AG09309 (cell line): ENCODE measurements around the gene TCHP.

Source experiments
- DNase-seq: peaks from one replicate; pipeline ENCODE4 v3.0.0-alpha.2; 2010; ENCODE audit warnings: low read depth
- H3K4me3 ChIP-seq: 2 replicates; pipeline ENCODE4 v1.5.1; 2011; ENCODE audit warnings: mild to moderate bottlenecking, low read depth, low read length, moderate library complexity; ENCODE audit not compliant: control insufficient read depth
- TF ChIP-seq, protein P1 (sequence below): IDR thresholded peaks from 2 replicates; pipeline ENCODE4 v1.5.1; 2011; ENCODE audit warnings: mild to moderate bottlenecking, low read depth, low read length, inconsistent platforms; ENCODE audit not compliant: insufficient read depth, control insufficient read depth; ENCODE audit errors: missing control alignments

The TCHP gene

DNA sequence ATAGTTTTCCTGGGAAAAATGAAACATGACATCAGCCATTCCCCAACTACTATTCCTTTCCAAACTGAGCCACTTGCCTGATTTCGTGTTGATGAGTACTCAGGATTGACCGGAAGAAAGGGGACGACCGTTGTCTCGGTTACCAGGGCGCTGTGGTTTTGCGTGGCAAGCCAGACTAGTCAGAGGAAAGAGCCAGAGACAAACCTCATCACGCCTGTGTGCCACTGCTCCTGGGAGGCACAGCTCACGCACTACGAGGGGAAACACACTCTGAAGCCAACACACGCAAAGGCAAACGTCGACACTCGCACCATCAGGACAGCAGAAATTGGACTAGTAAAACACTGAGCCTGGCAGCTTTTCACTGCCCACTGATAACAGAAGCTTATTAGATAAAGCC is 61.1 kb downstream of the TCHP start:
- TF ChIP-seq, protein P1, sequence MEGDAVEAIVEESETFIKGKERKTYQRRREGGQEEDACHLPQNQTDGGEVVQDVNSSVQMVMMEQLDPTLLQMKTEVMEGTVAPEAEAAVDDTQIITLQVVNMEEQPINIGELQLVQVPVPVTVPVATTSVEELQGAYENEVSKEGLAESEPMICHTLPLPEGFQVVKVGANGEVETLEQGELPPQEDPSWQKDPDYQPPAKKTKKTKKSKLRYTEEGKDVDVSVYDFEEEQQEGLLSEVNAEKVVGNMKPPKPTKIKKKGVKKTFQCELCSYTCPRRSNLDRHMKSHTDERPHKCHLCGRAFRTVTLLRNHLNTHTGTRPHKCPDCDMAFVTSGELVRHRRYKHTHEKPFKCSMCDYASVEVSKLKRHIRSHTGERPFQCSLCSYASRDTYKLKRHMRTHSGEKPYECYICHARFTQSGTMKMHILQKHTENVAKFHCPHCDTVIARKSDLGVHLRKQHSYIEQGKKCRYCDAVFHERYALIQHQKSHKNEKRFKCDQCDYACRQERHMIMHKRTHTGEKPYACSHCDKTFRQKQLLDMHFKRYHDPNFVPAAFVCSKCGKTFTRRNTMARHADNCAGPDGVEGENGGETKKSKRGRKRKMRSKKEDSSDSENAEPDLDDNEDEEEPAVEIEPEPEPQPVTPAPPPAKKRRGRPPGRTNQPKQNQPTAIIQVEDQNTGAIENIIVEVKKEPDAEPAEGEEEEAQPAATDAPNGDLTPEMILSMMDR: no peak
- no peak overlapping the region for H3K4me3 ChIP-seq
- DNase-seq: peak; percentile 67

DNA sequence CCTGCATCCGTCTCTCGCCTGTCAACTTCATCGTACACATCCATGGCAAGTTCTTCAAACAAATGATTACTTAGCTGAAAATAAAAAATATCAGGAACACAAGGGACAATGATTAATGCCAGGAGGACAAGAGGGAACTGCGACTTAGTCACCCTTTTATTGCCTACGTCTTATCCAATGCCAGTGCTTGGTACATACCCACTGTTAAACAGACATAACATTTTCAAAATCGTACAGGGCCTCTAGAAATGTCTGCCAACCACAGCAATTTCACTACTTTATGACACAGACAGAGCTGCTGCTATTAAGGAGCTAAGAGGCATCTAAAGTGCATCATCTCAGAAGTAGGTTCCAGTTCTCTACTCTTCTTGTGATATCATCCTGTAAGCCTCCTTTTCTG is 61.5 kb downstream of the TCHP start:
- H3K4me3 ChIP-seq: no peak overlapping the region
- TF ChIP-seq, protein P1: no peak
- peak; percentile 63 for DNase-seq

DNA sequence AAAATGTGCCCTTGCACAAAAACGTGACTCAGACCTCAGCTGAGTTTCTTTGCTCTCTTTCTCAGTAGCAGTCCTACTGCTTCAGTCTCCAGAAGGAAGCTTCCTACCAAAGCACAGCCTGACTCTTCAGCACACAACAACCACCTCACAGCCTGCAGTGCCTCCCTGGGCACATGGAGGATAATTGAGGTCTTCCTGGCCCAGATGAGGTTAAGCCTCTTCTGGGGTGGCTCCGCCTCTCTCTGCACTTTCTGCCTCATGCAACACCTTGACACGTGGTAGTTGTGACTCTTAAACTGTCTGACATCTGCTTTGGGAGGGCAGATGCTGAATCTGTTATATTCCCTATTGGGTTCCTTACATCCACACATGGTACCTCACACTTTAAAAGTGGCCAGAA is 62.3 kb downstream of the TCHP start:
- no peak for DNase-seq
- TF ChIP-seq, protein P1: no peak
- H3K4me3 ChIP-seq: no peak overlapping the region

- DNase-seq: no peak
- H3K4me3 ChIP-seq: no peak overlapping the region
- TF ChIP-seq, protein P1: no peak
Measured at GRCh38 chr12:109963330-109963729, 63.3 kb downstream of the TCHP start.

- peak; percentile 57 for DNase-seq
- H3K4me3 ChIP-seq: no peak overlapping the region
- TF ChIP-seq, protein P1: no peak
Measured at GRCh38 chr12:109963743-109964429, 63.8 kb downstream of the TCHP start.

- DNase-seq: no peak
- TF ChIP-seq, protein P1: no peak
- no peak overlapping the region for H3K4me3 ChIP-seq
Measured at GRCh38 chr12:109966546-109966945, 66.5 kb downstream of the TCHP start.
